Tibial nerve (tissue), 3 donors: ENCODE results near the gene CAMTA1.

Source experiments
- POLR2A ChIP-seq, 2 donors: fragments of 450-650 bp; IDR thresholded peaks; one replicate each; pipeline ENCODE4 v1.6.1; 2017; ENCODE audit warnings: antibody characterized with exemption in 2 of 2, mild to moderate bottlenecking in 2 of 2, moderate library complexity in 2 of 2
- TF ChIP-seq, protein P1 (sequence below), 5 experiments: fragments of 200-600 bp in 3 of 5; fragments of 450-650 bp in 2 of 5; sonication (generic) in 3 of 5; IDR thresholded peaks; one replicate each; pipeline ENCODE4 v1.5.1; 2016 to 2019; ENCODE audit warnings: antibody characterized with exemption in 5 of 5, mild to moderate bottlenecking in 3 of 5, moderate library complexity in 2 of 5

DNA sequence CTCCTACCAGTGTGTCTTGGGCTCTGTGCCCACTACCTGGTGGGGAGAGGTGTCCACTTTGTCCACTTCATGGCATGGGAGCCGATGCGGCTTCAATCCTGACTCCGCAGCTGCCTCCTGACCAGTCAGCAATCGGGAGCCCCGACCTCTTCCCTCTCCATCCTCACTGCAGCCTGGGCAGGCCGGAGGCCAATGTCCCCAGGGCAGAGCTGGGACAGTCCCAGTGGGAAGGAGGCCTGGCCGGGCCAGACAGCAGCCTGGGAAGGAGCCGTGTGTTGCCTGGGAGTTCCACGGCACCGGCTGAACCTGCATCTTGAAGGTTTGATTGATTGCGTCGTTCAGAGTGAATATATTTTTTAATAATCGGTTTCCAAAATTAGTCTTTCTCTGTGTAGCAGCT lies 654.9 kb downstream of the CAMTA1 start:
- TF ChIP-seq POLR2A (IDR thresholded peaks at IDR 0.05), result no peak
- TF ChIP-seq, protein P1, sequence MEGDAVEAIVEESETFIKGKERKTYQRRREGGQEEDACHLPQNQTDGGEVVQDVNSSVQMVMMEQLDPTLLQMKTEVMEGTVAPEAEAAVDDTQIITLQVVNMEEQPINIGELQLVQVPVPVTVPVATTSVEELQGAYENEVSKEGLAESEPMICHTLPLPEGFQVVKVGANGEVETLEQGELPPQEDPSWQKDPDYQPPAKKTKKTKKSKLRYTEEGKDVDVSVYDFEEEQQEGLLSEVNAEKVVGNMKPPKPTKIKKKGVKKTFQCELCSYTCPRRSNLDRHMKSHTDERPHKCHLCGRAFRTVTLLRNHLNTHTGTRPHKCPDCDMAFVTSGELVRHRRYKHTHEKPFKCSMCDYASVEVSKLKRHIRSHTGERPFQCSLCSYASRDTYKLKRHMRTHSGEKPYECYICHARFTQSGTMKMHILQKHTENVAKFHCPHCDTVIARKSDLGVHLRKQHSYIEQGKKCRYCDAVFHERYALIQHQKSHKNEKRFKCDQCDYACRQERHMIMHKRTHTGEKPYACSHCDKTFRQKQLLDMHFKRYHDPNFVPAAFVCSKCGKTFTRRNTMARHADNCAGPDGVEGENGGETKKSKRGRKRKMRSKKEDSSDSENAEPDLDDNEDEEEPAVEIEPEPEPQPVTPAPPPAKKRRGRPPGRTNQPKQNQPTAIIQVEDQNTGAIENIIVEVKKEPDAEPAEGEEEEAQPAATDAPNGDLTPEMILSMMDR (IDR thresholded peaks at IDR 0.05), result no peak
